GM04503 (cell line): Measurements from ENCODE around the gene CACNA1E.

Experiments
- DNase-seq: peaks from one replicate; pipeline ENCODE4 v3.0.0-alpha.2; 2012; ENCODE audit warnings: low read depth

Gene CACNA1E

DNA sequence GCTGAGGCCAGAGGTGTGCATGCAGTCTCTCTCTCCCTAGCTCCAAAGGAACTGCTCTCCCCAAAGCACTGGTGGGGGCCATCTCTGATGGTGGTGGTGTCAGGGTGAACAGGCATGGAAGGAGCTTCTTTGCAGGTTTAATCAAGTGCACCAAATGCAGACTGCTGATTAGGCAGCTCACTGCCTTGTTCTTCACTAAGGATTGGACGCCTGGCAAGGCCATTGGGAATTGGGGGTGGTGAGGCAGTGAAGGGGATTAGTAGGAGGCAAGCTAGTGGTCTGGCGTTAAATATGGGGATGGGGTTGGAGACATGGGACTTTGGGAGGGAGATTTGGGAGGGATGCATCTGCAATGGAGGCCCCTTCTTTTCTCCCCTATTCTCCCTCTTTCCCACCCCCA, 1.5 kb downstream of the CACNA1E start:
- DNase-seq = no peak

DNA sequence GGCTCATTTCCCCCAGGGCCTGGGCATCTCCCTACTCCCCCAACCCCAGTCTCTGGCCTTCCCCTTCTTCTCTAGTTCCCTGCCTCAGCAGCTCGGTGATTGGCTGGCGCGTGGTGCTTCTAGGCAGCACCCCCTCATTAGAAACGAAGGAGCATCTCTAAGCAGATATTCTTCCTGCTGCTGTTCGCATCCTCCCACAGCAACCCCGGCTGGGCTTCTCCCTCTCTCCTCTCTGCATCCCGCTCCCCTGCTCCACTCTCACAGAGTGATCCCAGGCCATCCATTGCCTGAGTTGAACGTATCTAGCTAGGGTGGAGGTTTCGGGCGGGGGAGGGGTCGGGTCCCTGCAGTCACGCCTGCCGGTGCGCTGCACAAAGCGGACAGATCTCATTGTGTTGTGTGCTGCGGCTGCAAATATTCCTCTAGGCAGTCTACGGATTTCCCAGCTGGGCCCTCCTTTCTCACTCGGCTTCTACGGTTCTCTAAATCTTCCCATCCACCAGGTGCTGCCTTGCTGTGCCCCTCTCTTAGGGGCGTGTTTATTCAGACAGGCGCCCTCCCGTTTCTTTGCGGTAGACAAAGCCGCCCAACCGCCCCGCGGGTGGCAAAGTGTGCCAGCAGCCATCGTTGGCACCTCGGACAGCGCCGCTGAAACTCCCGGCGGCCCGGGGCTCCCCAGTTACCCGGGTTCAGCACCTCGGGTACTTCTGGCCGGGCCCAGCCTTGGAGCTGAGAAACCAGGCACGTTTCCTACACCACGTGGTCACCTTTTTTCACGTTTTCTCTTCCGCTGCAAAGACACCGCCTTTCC, 2.2 kb downstream of the CACNA1E start:
- no peak for DNase-seq

DNA sequence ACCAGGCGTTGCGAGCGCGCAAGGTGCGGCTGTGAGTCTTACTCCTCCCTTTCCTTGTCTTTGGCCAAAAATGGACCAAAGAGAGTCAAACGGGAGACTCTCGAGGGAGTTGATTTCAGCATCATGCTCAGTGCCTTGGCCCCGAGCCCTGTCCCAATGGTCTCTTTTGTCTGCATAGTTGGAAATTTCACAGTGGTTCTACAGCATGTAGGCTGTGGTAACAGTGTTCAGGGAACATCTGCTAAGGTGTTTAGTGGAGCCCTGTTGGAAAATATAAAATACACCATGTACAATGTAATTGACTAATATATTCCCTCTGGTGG, 2.7 kb downstream of the CACNA1E start:
- no peak for DNase-seq

DNA sequence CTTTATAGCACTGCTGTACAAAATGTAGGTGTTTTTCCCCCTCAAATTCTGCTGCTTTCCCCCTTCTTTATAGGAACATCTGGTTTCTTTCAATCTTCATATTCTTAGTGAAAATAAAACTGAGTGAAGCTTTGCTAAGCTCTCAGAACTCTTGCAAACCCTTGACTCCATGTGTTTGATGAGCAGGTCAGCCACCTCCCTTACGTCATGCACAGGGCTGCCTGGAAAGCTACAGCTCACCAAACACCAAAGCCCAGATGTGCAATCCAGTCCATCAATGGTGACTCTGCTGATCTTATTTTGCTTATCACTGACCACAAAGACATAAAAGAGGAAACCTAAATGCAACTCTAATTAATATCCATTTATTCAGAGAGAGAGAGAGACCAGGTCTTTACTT, 5.5 kb downstream of the CACNA1E start:
- DNase-seq = no peak

DNA sequence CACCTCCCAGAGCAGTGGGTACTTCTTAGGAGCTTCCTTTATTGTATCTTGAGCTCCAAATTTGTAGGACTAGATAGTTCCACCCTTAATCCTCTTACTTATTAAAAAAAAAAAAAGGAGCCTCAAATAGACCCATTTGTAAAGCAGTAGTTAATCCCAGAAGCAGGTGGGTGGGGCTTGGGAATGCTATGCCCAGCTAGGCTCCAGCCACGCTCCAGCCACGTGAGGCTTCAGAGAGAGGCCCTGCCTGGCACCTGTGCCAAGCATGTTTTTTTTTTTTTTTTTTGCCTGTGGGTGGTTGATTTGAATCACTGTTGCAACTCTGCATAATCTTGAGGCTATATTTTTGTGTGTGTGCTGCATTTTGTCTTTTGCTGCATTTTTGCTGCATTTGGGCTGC, 7.0 kb downstream of the CACNA1E start:
- DNase-seq = no peak

DNA sequence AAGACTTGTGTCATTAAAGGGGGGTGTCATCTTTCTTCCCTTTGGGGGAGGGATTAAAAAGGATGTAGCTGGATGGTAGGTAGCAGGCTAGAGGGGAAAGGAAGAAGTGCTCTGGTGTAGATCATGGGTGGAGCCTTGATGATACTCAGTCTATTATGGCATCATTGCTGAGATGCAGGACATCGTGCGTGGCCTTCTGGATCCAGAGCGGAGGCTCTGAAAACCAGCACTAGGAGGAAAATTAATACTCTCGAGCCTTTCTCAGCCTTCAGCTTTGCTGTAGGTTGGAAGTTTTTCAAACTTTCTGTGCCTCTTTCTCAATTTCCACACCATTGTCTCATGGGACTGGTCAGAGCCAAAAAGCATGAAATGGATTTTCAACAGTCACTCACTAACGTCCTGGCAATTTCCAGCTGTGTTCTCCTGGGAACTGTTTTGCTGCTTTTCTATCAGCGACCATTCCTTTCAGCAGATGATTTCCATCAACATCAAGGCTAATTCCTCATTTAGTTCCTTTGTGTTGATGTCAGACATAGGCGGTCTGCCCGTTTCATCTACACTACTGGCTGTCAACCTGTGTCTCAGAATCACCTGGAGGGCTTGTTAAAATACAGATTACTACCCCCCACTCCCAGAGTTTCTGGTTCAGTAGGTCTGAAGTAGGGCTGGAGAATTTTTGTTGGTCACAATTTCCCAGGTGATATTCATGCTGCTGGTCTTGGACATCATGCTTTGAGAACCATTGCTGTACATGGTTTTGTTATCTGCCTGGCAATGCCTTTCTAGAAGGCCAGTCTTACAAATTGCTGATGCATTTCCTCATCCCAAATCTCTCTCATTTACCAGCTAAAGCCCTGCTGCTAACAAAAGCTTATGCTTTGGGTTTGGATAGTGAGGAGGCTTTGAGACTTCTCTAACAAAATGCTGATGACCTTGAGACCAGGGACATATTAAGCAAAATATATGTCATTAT, 7.7 kb downstream of the CACNA1E start:
- DNase-seq = no peak

DNA sequence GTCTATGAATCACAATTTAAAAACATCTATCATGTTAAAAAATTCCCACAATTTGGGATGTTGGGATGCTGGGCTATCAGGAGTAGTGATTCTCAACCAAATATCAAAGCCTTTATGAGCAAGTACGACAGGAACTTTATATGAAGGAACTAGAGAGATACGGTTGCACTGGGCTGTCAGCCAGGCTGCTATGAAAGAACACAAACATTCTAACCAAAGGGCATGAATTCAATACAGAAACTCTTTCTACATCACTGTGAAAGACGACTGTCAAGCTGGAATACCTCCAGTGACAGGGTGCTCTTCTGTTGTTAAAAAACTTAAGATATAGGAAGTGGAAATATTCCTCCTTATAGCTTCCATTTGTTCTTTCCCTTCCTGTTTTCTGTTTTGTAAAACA, 9.8 kb downstream of the CACNA1E start:
- DNase-seq = no peak

DNA sequence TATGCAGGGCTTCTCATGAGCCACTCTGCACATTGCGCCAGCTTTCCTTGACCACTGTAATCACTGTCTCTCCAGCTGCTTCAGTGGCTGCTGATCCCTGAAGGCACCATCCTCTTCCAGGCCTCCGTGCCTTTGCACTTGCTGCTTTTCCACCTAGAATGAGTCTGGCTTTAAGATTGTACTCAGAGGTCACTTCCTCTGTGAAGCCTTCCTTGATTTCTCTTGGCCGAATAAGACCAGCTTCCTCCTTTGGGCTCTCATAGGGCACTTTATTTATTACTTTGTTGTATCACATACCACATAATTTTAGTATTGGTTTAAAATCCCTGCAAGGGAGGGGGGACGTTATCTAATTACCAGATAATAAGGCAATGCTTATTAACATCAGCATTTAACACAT, 10.6 kb downstream of the CACNA1E start:
- DNase-seq = no peak

DNA sequence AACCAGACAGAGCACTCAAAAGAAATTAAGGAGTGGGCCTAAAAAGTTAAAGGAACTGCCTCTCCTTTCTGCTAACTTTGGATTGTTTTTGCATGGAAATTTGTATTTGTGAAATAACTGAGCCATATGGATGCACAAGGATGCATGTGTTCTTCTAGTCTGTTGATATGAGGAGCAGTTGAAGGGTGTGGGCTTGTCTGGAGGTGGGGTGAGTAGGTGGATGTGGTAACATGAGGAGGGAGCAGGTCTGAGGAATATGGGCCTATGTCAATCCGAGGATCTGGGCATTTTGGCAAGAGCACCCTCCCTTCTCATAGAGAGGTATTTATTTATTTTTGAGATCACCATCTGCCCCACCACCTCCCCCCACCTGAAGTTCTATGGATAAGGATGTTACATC, 13.4 kb downstream of the CACNA1E start:
- no peak for DNase-seq

DNA sequence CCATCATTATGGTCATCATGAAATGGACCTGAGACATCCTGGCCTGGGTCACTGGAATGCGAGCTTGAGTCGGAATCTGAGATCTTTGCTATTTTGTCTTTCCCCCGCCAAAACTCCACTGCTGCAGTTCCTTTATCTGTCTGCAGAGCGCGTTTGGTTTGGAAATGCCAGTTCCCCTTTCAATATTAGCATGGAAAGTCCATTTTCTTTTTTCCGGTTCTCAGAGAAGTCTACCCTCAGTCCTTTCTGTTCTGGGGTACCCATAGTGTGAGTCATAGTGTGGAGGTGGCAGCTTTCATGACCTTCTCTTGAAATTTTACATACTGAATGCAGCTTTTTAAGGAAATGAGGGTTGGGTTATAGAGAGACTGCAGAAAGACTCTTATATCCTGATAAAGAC, 14.6 kb downstream of the CACNA1E start:
- no peak for DNase-seq

DNA sequence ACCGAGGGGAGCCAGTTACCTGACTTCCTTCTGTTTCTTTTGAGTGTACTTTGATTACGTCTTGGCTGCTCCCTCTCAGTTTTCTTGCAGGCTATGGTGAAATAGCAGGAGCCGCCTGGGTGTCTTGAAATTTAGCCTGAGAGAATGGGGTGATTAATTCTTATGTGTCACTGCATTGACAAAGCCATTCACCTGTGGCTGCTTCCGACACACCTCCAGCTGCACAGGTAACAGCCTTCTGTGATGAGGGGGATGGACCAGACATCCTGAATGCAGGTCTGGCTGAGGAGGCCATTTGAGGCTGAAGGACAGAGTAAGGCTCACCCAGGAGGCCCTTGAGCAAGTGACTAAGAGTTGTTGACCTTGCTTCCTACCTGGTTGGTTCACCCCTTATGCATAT, 16.5 kb downstream of the CACNA1E start:
- no peak for DNase-seq

DNA sequence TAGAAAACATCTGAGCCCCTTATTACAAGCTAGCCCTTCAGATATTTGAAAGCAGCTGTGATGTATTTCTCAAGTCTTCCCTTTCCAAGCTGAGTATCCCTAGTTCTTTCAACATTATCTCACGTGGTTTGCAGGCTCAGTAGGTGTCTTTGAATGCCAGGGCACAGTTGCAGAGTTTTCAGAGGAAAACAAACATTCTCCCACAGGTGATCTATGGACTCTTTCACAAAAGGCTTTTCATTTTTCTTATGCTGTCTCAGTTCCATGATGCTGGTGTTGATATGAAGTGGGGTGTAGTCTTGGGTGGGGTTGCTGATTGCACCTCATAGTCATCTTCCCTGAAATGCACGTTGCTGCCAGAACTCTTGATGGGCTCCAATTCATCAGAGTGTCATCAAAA, 17.3 kb downstream of the CACNA1E start:
- DNase-seq = no peak

DNA sequence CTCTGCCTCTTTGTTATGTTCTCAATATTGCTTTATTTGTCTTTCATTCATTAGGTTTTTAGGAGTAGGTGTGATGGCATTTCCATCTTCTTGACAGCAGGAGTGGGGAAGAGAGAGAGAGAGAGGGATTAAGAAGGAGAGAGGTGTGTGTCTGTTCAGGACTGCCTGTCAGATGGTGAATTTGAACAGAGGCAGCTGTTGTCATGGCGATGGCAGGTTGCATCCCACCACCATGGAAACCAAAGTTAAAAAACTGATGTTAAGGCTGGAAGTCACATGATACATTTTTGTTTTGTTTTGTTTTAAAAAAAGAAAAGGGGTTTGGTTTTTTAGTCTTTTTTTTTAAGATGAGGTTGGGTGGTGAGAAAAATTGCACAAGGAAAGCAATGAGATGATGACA, 18.3 kb downstream of the CACNA1E start:
- no peak for DNase-seq

DNA sequence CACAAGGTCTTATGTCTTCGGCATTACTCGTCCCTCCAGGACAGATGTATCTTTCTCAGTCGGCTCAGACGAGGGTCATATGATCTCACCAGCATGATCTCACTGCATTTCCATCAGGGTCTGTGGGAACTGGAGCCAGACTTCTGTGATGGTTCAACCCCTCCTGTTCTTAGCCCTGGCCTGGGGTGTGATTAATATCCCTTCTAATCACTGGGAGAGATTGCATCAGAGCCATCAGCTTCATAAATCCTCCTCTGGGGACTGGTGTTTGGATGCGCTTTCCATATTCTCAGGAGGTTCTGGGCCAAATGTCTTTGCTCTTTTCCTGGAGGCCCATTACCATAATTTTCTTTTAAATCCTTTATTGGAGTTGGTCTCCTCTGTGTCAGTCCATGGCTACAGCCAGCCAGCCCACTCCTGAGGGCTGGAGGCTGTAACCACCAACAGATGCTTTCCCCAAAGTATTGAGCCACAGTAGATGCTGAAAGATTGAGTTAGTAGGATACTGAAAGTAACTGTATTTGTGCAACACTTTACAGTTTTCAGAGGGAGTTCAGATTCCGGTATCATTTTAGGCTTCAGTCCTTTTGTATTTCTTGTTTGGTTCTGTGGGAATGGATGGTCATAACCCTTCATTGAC, 20.0 kb downstream of the CACNA1E start:
- no peak for DNase-seq

DNA sequence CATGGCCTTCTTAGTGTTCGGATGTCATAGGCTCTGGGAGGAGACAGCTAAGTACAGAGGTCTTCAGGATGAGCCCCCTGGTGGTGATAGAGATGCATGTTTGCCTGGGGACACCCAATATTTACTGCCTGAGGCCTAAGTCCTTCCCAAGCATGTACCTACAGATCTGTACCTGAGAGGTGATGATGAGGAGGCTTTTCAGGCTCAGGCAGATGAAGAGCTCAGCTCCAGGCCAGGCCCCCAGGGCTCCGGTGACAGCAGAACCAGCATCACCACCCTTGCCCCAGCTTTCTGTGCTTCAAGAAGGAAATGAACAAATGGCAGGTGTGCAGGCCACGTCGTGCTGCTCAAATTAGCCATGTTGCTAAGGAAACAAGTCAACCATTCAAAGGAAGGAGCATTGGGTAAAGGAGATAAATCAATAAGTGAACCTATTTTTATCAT, 21.1 kb downstream of the CACNA1E start:
- DNase-seq = no peak

DNA sequence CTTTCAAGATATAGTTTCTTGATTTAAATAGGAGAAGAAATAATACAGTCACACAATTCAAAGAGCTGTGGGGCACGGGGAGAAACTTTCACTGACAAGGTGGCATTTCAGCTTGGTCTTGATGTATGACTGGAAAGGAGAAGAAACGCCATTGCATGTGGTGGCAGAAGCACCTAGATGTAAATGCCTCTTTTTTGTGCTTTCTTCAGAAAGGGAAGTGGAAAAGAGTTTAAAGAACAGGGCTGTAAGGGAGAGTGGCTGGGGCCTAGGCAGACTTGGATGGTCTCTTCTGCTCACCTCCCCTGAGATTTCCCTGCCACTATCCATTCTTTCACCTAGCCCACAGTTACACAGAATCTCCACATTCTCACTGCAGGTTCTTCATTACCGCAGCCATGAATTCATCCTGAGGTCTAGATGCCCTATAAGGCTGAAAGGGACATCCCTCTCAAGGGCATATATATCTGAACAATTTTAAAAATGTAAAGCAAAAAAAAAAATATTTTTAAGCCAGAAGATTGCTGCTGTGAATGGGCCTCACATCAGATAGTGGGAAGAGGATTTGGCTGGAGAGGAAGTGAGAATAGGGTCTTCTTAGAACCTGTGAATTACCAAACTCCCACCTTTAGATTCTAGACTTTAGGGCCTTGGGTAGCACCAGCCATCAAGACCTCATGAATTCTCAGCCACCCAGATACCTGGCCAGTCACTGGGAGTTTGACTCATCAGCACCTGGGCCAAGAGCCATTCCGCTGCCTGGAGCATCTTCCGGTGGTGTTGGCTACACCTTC, 23.4 kb downstream of the CACNA1E start:
- no peak for DNase-seq

DNA sequence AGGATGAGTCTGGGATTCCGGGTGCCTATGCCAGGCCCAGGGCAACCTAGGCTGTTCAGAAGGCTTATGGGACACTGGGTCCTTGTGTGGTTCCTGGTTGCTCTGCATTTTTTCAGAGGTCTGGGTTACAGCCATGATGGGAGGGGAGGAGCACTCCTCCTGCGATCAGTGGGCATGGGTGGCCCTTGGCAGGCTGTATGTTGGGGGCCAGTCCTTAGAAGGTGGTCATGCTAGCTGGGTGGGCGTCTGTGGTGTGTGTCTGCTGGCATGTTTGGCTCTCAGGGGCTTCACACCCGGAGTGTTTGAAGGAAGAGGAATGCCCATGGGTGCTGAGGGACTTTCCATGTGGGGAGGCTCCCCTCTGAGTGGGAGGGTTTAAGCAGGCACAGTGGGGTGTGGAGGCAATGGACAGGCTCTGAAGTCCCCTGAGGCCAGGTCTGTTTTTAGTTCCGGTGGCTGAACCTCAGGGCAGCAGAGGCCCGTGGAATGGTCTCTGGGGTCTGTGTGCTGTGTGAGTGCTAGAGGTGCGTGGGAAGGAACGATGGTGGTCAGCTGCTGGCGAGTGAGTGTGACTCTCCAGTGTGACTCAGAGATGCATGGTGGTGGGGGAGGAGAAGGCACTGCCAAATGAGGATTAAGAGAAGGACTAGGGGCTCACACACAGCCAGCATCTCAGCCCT, 25.3 kb downstream of the CACNA1E start:
- no peak for DNase-seq

DNA sequence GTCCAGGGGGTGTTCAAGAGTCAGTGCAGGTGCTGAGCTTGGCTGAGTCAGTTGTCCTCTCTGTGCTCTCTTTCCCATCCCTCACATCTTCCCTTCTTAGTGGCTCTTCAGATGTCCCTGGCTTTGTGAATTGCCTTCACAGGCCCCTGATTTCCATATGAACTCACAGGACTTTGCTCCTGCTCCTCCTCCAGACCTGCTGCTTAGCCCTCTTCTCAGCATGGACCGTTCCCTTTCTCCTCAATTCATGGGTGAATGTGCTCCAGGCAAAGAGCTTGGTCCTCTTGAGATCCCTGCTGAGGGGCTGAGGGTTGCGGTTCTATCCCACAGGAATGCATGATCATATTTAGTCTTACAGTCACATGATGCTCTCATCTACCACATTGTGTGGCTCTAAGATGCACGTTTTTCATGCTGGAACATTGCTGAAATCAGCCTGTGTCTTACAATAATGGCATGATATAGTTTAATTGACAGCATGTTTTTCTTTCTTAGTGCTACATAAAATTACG, 30.5 kb downstream of the CACNA1E start:
- DNase-seq = no peak

DNA sequence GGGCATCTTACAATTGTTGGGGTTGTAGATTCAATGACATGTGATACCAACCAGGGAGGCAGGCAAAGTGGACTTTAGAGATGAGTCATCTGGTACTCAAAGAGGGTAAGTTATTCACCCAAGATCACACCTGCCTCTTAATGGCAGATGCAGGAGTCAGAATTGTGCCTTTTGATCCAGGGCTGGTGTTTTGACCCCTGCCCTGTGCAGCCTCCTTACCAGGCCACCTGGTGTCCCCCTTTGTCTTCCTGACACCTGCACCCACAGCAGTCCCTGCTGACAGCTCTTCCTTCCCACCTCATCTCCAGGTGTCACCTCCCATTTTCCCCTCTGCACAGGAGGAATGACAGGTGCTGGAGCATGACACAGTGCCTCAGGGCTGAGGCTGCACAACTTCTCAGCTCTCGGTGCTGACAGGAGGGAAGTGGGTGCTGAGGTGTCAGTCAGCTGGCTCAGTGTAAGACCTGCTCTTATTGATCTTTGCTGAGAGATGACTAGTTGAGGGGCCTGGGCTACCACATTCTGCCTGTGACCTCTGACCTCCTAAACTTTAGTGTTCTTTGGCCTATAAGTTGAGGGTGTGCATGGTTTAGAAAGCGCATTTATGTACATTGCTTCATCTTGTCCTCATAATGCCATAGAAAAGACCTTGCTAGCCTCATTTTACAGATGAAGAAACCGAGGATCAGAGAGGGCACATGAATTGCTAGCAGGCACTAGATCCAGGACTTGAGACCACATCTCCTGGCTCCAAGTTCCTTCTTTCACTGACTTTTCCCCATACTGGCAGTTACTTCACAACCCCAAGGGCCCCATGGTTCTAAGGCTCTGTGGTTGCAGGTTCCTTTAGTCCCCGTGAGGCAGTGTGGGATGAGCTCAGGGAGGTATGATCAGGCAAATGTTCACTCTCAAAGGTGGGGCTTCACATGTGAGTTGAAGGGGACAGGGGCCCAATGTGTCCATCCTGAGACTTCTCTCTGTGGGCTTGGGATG, 31.3 kb downstream of the CACNA1E start:
- DNase-seq = no peak

DNA sequence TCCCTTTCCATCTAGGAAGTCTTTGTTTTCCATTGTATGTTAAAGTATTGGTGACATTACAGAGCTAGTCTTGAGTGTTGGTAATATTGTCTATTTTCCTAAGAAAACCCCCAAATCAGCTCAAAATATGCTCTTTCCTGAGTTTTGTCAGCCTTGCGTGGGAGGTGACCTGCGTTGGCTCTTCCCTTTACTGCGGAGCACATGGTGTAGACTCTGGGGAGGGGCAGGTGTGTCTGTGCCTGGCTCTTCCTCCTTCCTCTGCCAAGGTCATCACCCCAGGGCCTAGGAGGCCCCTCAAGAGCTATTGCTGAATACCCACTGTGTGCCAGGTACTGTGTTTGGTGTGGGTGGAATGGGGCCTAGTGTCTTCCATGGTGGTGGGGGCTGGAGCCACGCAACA, 33.4 kb downstream of the CACNA1E start:
- DNase-seq = no peak
